LNCaP clone FGC (cell line): ENCODE data around the gene CHCT1.

ENCODE experiments used
- DNase-seq: peaks from one replicate; pipeline ENCODE4 v3.0.0-alpha.2; 2011; ENCODE audit warnings: low read depth
- H3K4me3 ChIP-seq: 2 replicates; pipeline ENCODE4 v1.5.1; 2011; ENCODE audit warnings: mild to moderate bottlenecking, low read depth, low read length, control low read depth
- TF ChIP-seq, protein P1 (sequence below): IDR thresholded peaks from 2 replicates; pipeline ENCODE4 v1.5.1; 2012; ENCODE audit warnings: mild to moderate bottlenecking; ENCODE audit not compliant: control insufficient read depth, insufficient read depth; ENCODE audit errors: extremely low read depth

Gene CHCT1

DNA sequence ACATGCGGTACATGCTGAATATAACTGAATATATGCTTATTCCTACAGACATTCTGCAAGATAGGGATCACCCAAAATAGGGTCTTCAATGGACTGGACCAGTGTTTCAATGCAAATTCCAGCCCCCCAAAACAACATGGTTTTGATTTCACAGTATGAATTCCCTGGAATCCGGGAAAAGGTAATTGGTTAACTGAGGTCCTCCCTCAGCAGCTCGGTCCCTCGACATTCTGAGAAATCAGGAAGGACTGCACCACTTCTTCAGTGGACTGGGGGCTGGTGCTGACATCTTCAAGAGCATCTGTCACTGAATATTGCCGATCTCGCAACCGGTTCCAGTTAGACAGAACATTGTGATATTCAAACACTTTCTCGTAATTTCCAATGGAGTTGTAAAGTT, 25.1 kb downstream of the CHCT1 start:
- no peak overlapping the region for H3K4me3 ChIP-seq
- no peak for DNase-seq
- TF ChIP-seq, protein P1, sequence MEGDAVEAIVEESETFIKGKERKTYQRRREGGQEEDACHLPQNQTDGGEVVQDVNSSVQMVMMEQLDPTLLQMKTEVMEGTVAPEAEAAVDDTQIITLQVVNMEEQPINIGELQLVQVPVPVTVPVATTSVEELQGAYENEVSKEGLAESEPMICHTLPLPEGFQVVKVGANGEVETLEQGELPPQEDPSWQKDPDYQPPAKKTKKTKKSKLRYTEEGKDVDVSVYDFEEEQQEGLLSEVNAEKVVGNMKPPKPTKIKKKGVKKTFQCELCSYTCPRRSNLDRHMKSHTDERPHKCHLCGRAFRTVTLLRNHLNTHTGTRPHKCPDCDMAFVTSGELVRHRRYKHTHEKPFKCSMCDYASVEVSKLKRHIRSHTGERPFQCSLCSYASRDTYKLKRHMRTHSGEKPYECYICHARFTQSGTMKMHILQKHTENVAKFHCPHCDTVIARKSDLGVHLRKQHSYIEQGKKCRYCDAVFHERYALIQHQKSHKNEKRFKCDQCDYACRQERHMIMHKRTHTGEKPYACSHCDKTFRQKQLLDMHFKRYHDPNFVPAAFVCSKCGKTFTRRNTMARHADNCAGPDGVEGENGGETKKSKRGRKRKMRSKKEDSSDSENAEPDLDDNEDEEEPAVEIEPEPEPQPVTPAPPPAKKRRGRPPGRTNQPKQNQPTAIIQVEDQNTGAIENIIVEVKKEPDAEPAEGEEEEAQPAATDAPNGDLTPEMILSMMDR, result no peak

DNA sequence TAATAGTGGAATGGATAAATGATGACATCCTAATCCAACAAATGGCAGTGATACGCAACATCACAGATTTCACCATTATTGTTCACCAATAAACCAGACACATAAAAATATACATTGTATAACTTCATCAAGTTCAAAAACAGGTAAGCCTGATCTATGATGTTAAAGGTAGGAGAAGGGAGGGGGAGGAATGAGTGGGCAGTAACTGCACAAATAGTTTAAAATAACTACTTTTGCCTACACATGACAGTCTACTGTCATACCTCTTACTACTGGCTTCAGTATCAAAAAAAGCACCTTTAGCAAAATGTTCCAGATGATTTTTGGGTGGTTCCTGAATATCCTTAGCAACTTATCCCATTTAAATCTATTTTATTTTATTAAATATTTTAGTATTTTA, 28.8 kb downstream of the CHCT1 start:
- no peak for DNase-seq
- TF ChIP-seq, protein P1, result no peak
- no peak overlapping the region for H3K4me3 ChIP-seq

DNA sequence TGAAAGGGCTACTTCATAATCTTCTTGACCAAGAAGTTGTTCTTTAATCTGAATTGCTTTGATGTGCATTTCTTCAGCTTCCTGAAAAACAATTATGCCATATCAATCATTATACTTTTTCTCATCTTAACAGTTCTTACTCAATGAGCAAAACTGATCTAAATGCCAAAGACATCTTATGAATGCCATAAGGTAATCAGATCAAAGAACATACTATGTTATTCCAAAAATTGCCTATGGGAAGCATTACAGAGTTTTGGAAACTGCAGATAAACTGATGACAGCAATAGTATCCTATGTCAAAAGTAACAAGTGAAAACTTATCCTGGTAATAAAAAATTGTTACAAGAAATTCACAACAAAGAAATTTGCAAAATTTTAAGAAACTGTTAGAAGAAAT, 29.7 kb downstream of the CHCT1 start:
- TF ChIP-seq, protein P1, result no peak
- H3K4me3 ChIP-seq, result no peak overlapping the region
- no peak for DNase-seq

DNA sequence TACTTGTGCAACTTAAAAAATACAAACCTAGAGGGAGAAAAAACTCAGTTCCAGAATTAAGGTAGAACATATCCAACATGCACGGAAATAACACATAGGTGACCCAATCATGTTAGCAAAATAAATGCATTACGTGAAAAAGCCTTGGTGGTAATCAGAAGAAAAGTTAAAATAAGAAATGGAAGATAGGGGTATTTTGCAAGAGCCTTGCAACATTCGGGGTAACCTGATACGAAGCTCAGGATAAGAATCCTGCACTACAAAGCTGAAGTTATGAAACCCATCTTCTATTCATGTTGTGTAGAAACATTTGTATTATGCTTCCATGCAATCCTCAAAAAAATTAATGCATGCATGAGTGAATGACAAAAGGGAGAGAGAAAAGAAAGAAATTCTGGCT, 33.1 kb downstream of the CHCT1 start:
- TF ChIP-seq, protein P1, result no peak
- no peak overlapping the region for H3K4me3 ChIP-seq
- DNase-seq, result no peak

DNA sequence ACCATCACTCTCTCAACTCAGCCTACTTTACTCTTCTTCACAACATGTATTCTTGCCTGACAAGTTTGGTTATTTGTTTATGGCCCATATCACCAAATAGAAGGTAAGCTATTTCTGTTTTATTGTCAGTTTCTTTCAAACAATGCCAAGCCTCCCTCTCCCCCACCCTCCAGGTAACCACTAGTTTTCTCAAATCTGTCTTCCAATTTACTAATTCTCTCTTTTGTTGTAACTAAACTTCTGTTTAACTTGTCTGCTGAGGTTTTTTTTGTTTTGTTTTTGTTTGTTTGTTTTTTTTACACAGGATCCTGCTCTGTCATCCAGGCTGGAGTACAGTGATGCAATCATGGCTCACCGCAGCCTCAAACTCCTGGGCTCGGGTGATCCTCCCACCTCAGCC, 34.9 kb downstream of the CHCT1 start:
- DNase-seq, result no peak
- TF ChIP-seq, protein P1, result no peak
- no peak overlapping the region for H3K4me3 ChIP-seq

DNA sequence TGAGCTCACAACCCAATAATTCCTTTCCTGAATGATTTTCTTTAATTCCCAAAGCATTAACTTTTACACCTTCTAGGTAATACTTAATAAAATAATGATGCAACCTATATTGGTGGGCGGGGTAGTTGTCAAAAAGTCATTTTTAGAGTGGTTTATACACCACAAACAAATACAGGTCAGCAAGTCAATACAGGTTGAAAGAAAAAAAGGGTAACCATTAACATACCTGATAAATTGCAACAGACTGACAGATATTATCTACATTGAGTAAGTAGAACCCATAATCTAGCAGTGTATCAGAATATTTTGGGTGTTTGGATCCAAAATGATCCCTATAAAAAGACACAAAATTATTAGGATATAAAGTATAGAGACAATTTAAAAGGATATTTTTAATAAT, 39.3 kb downstream of the CHCT1 start:
- DNase-seq, result no peak
- H3K4me3 ChIP-seq, result no peak overlapping the region
- TF ChIP-seq, protein P1, result no peak

DNA sequence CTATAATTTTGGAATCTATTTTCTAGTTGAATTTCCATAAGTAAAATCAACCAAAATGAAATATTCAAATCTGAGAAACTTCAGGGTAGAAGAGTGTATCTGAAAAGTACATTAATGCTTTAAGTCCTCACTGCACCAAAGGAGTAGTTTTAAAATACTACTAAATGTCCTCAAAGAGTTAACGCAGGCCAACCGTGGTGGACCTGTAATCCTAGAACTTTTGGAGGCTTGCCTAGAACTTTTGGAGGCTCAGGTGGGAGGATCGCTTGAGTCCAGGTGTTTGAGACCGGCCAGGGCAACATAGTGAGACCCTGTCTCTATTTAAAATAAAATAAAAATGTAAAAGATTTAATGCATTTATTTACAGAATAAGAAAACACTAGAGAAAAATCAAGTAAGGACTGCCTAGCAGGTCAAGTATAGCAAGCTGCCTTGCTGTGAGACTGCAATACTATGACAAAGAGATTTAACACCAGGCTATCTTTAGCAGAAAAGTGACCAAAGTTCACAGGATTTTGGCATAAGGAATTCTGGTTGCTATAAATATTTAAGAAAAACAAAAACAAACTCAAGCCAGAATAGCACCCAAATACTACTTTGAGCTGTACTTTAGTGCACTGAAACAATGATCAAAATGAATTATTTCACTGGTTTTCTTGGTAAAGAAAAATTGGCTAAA, 41.0 kb downstream of the CHCT1 start:
- TF ChIP-seq, protein P1, result no peak
- H3K4me3 ChIP-seq, result no peak overlapping the region
- DNase-seq, result no peak
